Measurements from ENCODE around the gene EPS8. TPM values are rescaled to one million over a fixed set of nuclear protein-coding genes. Genes with fewer than 3 reads are reported as not detected.

Gene EPS8
- total RNA-seq, 1 donor from 2014 or later, result 2.8 TPM

GRCh38 chr12:15815730-15816129 lies 26.5 kb upstream of the EPS8 start:
- H3K36me3 Mint-ChIP-seq (ENCODE audit: low read depth), result no peaks in the 10 kb centered on the region
- H3K4me1 Mint-ChIP-seq (ENCODE audit: low read depth), result no peaks in the 10 kb centered on the region
- intact Hi-C loops (cut with micrococcal nuclease), result no loop called here
- H3K27ac Mint-ChIP-seq, result no peak overlapping the region
- H3K4me3 Mint-ChIP-seq (ENCODE audit: low read depth), result no peak overlapping the region
- H3K27me3 Mint-ChIP-seq (ENCODE audit: low read depth), result peaks cover 9% of the 10 kb centered on the region
- no peak for DNase-seq (ENCODE audit: low spot score)
- H3K9me3 Mint-ChIP-seq, result no peaks in the 10 kb centered on the region

GRCh38 chr12:15811214-15812127 lies 22.3 kb upstream of the EPS8 start:
- intact Hi-C loops (cut with micrococcal nuclease), result no loop called here
- no peaks in the 10 kb centered on the region for H3K4me1 Mint-ChIP-seq (ENCODE audit: low read depth)
- no peaks in the 10 kb centered on the region for H3K9me3 Mint-ChIP-seq
- DNase-seq (ENCODE audit: low spot score), result no peak
- H3K27me3 Mint-ChIP-seq (ENCODE audit: low read depth), result peaks cover 17% of the 10 kb centered on the region
- no peak overlapping the region for H3K27ac Mint-ChIP-seq
- H3K36me3 Mint-ChIP-seq (ENCODE audit: low read depth), result no peaks in the 10 kb centered on the region
- H3K4me3 Mint-ChIP-seq (ENCODE audit: low read depth), result no peak overlapping the region

GRCh38 chr12:15808652-15809051 lies 19.5 kb upstream of the EPS8 start:
- peaks cover 17% of the 10 kb centered on the region for H3K27me3 Mint-ChIP-seq (ENCODE audit: low read depth)
- intact Hi-C loops (cut with micrococcal nuclease), result no loop called here
- no peaks in the 10 kb centered on the region for H3K9me3 Mint-ChIP-seq
- H3K4me1 Mint-ChIP-seq (ENCODE audit: low read depth), result no peaks in the 10 kb centered on the region
- no peak overlapping the region for H3K27ac Mint-ChIP-seq
- H3K4me3 Mint-ChIP-seq (ENCODE audit: low read depth), result no peak overlapping the region
- no peak for DNase-seq (ENCODE audit: low spot score)
- no peaks in the 10 kb centered on the region for H3K36me3 Mint-ChIP-seq (ENCODE audit: low read depth)

- Mint-ChIP-seq H3K9me3 (no peaks in the 10 kb centered on the region), H3K36me3 (ENCODE audit: low read depth) (no peaks in the 10 kb centered on the region), H3K4me3 (ENCODE audit: low read depth) (no peak overlapping the region), H3K27ac (no peak overlapping the region), H3K27me3 (ENCODE audit: low read depth) (peaks cover 15% of the 10 kb centered on the region), H3K4me1 (ENCODE audit: low read depth) (no peaks in the 10 kb centered on the region)
- DNase-seq (ENCODE audit: low spot score), result no peak
- intact Hi-C loops (cut with micrococcal nuclease), result no loop called here
Observed at GRCh38 chr12:15808250-15808649, 19.1 kb upstream of the EPS8 start.

- no peak for DNase-seq (ENCODE audit: low spot score)
- no peak overlapping the region for H3K4me3 Mint-ChIP-seq (ENCODE audit: low read depth)
- intact Hi-C loops (cut with micrococcal nuclease), result no loop called here
- no peak overlapping the region for H3K27ac Mint-ChIP-seq
- peaks cover 10% of the 10 kb centered on the region for H3K27me3 Mint-ChIP-seq (ENCODE audit: low read depth)
- H3K4me1 Mint-ChIP-seq (ENCODE audit: low read depth), result no peaks in the 10 kb centered on the region
- H3K36me3 Mint-ChIP-seq (ENCODE audit: low read depth), result no peaks in the 10 kb centered on the region
- H3K9me3 Mint-ChIP-seq, result no peaks in the 10 kb centered on the region
Observed at GRCh38 chr12:15806826-15807225, 17.6 kb upstream of the EPS8 start.

GRCh38 chr12:15801770-15802744 lies 12.9 kb upstream of the EPS8 start:
- Mint-ChIP-seq H3K27ac (no peak overlapping the region), H3K36me3 (ENCODE audit: low read depth) (no peaks in the 10 kb centered on the region), H3K4me1 (ENCODE audit: low read depth) (no peaks in the 10 kb centered on the region), H3K4me3 (ENCODE audit: low read depth) (no peak overlapping the region), H3K27me3 (ENCODE audit: low read depth) (peaks cover 11% of the 10 kb centered on the region), H3K9me3 (no peaks in the 10 kb centered on the region)
- DNase-seq (ENCODE audit: low spot score), result no peak
- intact Hi-C loops (cut with micrococcal nuclease), result no loop called here

- intact Hi-C loops (cut with micrococcal nuclease), result no loop called here
- Mint-ChIP-seq H3K27ac (no peak overlapping the region), H3K9me3 (no peaks in the 10 kb centered on the region), H3K27me3 (ENCODE audit: low read depth) (peaks cover 15% of the 10 kb centered on the region), H3K36me3 (ENCODE audit: low read depth) (no peaks in the 10 kb centered on the region), H3K4me3 (ENCODE audit: low read depth) (no peak overlapping the region), H3K4me1 (ENCODE audit: low read depth) (no peaks in the 10 kb centered on the region)
- DNase-seq (ENCODE audit: low spot score), result no peak
Observed at GRCh38 chr12:15800278-15800677, 11.1 kb upstream of the EPS8 start.

- Mint-ChIP-seq H3K27me3 (ENCODE audit: low read depth) (peaks cover 24% of the 10 kb centered on the region), H3K9me3 (no peaks in the 10 kb centered on the region), H3K4me1 (ENCODE audit: low read depth) (no peaks in the 10 kb centered on the region), H3K4me3 (ENCODE audit: low read depth) (no peak overlapping the region), H3K27ac (no peak overlapping the region), H3K36me3 (ENCODE audit: low read depth) (no peaks in the 10 kb centered on the region)
- DNase-seq (ENCODE audit: low spot score), result no peak
- intact Hi-C loops (cut with micrococcal nuclease), result no loop called here
Observed at GRCh38 chr12:15797818-15798217, 8.6 kb upstream of the EPS8 start.

GRCh38 chr12:15796493-15797141 lies 7.4 kb upstream of the EPS8 start:
- Mint-ChIP-seq H3K27me3 (ENCODE audit: low read depth) (peaks cover 35% of the 10 kb centered on the region), H3K4me1 (ENCODE audit: low read depth) (no peaks in the 10 kb centered on the region), H3K27ac (no peak overlapping the region), H3K36me3 (ENCODE audit: low read depth) (no peaks in the 10 kb centered on the region), H3K9me3 (no peaks in the 10 kb centered on the region), H3K4me3 (ENCODE audit: low read depth) (no peak overlapping the region)
- intact Hi-C loops (cut with micrococcal nuclease), result no loop called here
- DNase-seq (ENCODE audit: low spot score), result no peak

- H3K27me3 Mint-ChIP-seq (ENCODE audit: low read depth), result peaks cover 49% of the 10 kb centered on the region
- H3K27ac Mint-ChIP-seq, result no peak overlapping the region
- intact Hi-C loops (cut with micrococcal nuclease), result no loop called here
- no peak overlapping the region for H3K4me3 Mint-ChIP-seq (ENCODE audit: low read depth)
- peaks cover 4% of the 10 kb centered on the region for H3K4me1 Mint-ChIP-seq (ENCODE audit: low read depth)
- H3K36me3 Mint-ChIP-seq (ENCODE audit: low read depth), result no peaks in the 10 kb centered on the region
- H3K9me3 Mint-ChIP-seq, result no peaks in the 10 kb centered on the region
- no peak for DNase-seq (ENCODE audit: low spot score)
Observed at GRCh38 chr12:15794836-15795235, 5.6 kb upstream of the EPS8 start.

- Mint-ChIP-seq H3K4me3 (ENCODE audit: low read depth) (no peak overlapping the region), H3K4me1 (ENCODE audit: low read depth) (peaks cover 6% of the 10 kb centered on the region), H3K9me3 (no peaks in the 10 kb centered on the region), H3K27me3 (ENCODE audit: low read depth) (peaks cover 50% of the 10 kb centered on the region), H3K36me3 (ENCODE audit: low read depth) (no peaks in the 10 kb centered on the region), H3K27ac (no peak overlapping the region)
- intact Hi-C loops (cut with micrococcal nuclease), result no loop called here
- no peak for DNase-seq (ENCODE audit: low spot score)
Observed at GRCh38 chr12:15794196-15794595, 5.0 kb upstream of the EPS8 start.

Data from activated T-helper 2 cell treated with anti-CD3 and anti-CD28 coated beads, Interferon-gamma antibody, Interleukin-2, Interleukin-4, amounts not matched to agents 10 μg/mL and 5 μg/mL and 100 μg/mL, durations not matched to agents 14 hours and 24 hours and 36 hours (primary cell).